ENCODE measurements around the gene SRPK3.

Gene SRPK3

DNA sequence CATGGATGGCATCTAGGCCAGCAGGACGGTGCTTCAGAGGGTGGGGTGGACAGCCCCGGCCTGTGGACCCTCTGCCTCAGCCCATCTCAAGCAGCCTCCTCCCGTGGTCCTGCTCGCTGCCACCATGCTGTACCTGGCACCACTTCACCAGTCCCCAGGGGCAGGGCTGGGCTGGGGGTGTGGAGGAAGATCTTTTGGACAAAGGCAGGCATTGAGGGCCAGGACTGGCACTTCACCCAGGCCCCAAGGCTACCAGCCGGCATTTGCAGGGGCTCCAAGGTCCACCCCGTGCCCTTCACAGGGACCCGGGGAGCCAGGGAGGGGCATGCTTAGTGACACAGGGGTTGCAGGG lies 16.1 kb upstream of the SRPK3 start:
- no peak for DNase-seq (ENCODE audit: low read depth)
- TF ChIP-seq, protein P1, sequence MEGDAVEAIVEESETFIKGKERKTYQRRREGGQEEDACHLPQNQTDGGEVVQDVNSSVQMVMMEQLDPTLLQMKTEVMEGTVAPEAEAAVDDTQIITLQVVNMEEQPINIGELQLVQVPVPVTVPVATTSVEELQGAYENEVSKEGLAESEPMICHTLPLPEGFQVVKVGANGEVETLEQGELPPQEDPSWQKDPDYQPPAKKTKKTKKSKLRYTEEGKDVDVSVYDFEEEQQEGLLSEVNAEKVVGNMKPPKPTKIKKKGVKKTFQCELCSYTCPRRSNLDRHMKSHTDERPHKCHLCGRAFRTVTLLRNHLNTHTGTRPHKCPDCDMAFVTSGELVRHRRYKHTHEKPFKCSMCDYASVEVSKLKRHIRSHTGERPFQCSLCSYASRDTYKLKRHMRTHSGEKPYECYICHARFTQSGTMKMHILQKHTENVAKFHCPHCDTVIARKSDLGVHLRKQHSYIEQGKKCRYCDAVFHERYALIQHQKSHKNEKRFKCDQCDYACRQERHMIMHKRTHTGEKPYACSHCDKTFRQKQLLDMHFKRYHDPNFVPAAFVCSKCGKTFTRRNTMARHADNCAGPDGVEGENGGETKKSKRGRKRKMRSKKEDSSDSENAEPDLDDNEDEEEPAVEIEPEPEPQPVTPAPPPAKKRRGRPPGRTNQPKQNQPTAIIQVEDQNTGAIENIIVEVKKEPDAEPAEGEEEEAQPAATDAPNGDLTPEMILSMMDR (conservative IDR thresholded peaks at IDR 0.05; ENCODE audit: control insufficient read depth, insufficient read depth, low read depth, low read length) = no peak
- no peak overlapping the region for H3K4me3 ChIP-seq (ENCODE audit: control insufficient read depth, low read depth, low read length)

DNA sequence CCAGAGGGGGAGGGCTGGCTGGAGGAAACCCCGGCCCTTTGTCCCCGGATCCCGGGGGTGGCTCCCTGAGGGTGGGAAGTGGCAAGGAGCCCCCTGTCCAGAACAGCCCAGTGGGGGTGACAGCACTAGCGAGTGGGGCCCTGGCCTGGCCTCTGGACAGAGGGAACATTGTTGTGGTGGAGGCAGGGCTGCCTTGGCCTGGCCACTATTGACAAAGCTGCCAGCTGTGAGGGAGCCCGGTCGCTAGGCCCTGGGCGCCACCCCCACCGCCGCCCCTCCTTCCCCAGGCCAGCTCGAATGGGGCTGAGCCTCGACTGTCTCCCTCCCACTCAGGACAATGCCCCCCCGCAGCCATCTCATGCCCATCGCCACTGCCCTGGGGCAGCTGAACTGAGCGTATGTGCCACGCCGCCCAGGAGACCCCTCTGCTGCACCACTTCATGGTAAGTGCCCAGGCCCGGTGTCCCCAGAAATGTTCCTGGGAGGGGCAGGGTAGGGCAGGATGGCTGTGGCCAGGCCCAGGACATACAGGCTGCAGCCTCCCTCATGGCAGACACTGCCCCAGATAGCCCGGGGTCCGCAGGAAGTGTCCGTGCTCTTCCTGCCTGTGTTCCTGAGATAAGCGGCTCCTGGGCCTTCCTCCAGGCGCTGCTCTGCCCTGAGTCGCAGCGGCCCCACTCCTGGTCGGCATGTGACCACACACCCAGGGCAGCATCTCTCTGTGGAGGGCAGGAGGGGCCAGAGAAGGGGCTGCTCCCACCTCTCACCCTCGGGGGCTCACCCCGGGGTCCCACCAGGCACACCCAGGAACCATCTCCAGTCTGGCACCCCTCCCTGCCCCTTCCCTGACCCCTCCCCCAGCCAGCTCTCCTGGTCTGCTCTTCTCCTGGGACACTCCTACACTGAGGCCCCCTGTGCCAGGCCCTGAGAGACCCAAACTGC lies 15.4 kb upstream of the SRPK3 start:
- H3K4me3 ChIP-seq (ENCODE audit: control insufficient read depth, low read depth, low read length) = peak overlapping the region; percentile 43
- no peak for DNase-seq (ENCODE audit: low read depth)
- TF ChIP-seq, protein P1 (conservative IDR thresholded peaks at IDR 0.05; ENCODE audit: control insufficient read depth, insufficient read depth, low read depth, low read length) = no peak

DNA sequence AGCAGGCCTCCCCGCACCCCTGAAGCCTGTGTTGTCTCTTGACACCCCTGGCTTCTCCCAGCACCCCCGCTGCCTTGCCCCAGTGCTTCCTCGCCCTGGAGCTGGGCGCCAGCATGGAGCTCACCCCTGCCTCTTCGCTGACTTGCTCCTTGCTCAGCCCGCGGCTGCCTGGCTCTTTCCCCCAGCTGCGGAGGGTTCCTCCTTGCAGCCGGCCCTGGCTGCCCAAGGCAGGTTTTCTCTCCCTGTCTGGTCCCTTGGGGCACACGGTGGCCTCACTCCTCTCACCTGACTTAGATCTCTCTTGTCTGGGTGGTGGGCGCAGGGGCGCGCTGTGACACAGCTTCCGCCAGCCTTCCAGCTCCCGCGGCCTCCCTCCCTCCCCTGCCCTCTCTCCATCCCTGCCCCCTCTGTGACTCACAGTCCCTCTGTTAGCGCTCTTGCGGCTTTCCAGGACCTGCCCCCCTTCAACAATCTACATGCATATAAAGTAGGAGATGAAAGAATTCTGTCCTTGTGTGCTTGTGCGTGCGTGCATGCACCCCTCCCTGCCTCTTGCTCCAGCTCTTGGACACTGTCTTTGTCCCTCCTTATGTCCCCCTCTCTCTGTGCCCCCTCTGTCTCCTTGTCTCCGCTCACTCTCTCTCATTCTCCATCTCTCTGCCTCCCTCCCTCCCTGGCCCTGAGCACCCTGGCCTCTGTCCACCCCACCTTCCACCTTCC lies 14.6 kb upstream of the SRPK3 start:
- peak overlapping the region; percentile 43 for H3K4me3 ChIP-seq (ENCODE audit: control insufficient read depth, low read depth, low read length)
- DNase-seq (ENCODE audit: low read depth) = peak; percentile 66
- TF ChIP-seq, protein P1 (conservative IDR thresholded peaks at IDR 0.05; ENCODE audit: control insufficient read depth, insufficient read depth, low read depth, low read length) = no peak

DNA sequence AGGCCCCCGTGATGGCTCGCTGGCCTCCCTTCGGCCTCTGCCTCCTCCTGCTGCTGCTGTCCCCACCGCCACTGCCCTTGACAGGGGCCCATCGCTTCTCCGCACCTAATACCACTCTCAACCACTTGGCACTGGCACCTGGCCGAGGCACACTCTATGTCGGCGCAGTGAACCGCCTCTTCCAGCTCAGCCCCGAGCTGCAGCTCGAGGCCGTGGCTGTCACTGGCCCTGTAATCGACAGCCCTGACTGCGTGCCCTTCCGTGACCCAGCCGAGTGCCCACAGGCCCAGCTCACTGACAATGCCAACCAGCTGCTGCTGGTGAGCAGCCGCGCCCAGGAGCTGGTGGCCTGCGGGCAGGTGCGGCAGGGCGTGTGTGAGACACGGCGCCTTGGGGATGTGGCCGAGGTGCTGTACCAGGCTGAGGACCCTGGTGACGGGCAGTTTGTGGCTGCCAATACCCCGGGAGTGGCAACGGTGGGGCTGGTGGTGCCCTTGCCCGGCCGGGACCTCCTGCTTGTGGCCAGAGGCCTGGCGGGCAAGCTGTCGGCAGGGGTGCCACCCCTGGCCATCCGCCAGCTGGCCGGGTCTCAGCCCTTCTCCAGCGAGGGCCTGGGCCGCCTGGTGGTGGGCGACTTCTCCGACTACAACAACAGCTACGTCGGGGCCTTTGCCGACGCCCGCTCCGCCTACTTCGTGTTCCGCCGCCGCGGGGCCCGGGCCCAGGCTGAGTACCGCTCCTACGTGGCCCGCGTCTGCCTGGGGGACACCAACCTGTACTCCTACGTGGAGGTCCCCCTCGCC lies 13.8 kb upstream of the SRPK3 start:
- H3K4me3 ChIP-seq (ENCODE audit: control insufficient read depth, low read depth, low read length) = no peak overlapping the region
- TF ChIP-seq, protein P1 (conservative IDR thresholded peaks at IDR 0.05; ENCODE audit: control insufficient read depth, insufficient read depth, low read depth, low read length) = no peak
- DNase-seq (ENCODE audit: low read depth) = no peak

DNA sequence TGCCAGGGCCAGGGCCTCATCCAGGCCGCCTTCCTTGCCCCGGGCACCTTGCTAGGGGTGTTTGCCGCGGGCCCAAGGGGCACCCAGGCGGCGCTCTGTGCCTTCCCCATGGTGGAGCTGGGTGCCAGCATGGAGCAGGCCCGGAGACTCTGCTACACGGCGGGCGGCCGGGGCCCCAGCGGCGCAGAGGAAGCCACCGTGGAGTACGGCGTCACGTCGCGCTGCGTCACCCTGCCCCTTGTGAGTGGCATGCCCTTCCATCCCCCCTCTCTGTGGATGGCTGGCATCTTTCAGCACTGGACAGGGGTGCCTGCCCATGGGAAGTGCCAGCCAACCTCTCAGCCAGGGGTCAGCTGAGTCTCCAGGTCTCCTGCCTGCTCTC lies 13.2 kb upstream of the SRPK3 start:
- DNase-seq (ENCODE audit: low read depth) = no peak

More for the DNA sequence above, 13.2 kb upstream of the SRPK3 start:
- no peak overlapping the region for H3K4me3 ChIP-seq (ENCODE audit: control insufficient read depth, low read depth, low read length)
- TF ChIP-seq, protein P1 (conservative IDR thresholded peaks at IDR 0.05; ENCODE audit: control insufficient read depth, insufficient read depth, low read depth, low read length) = no peak

Measured in fibroblast of mammary gland (primary cell).